HepG2 (cell line): ENCODE measurements around the gene SEC14L5. TPM values are rescaled to one million over a fixed set of nuclear protein-coding genes. Genes with fewer than 3 reads are reported as not detected.

Experiments
- ATAC-seq: fragments of 200-7000 bp; cut with Tn5 transposase; 3 replicates; pipeline ENCODE4 v1.9.1; 2020; ENCODE audit warnings: mild to moderate bottlenecking, moderate library complexity
- BruUV-seq: library from RNA; stranded (reverse); fragments of 400-500 nt; replicated peaks from 2 replicates; lab custom pipeline; 2021; lab: Mats Ljungman, UMichigan
- CTCF ChIA-PET: fragments of 300-600 bp; formaldehyde crosslinking; extraction: SDS; loops from one replicate; lab custom pipeline; 2021; ENCODE audit warnings: low total read pairs, inconsistent platforms, low intra/inter-chr PET ratio; lab: Yijun Ruan, JAX
- POLR2A ChIA-PET: fragments of 350-600 bp; sonication (Branson Sonifier 250); formaldehyde crosslinking; loops from one replicate; lab custom pipeline; 2020; ENCODE audit warnings: antibody characterized with exemption, inconsistent platforms; lab: Yijun Ruan, JAX
- DNase-seq: peaks from one replicate; pipeline ENCODE4 v3.0.0-alpha.2; 2015; ENCODE audit warnings: low spot score
- FAIRE-seq: peaks from 3 replicates; lab custom pipeline; 2011; peaks lifted over from hg19 to GRCh38; lab: Jason Lieb, UNC
- H2AFZ ChIP-seq: one replicate; pipeline ENCODE4 v1.6.1; 2011; ENCODE audit warnings: low read length, inconsistent platforms
- H3K27ac ChIP-seq: fragments of 300-600 bp; 3 replicates; pipeline ENCODE4 v1.8.0; 2011; ENCODE audit warnings: mixed run types, mild to moderate bottlenecking, mixed read lengths, low read length, inconsistent platforms; ENCODE audit not compliant: insufficient read depth; ENCODE audit errors: extremely low read length
- H3K27me3 ChIP-seq, 2 experiments: fragments of 200-600 bp in 1 of 2; 2 replicates in 1 of 2; 3 replicates in 1 of 2; pipeline versions ENCODE4 v1.6.0 to v1.8.0; 2011; ENCODE audit warnings: low read length in 2 of 2, mild to moderate bottlenecking in 2 of 2, moderate library complexity in 2 of 2, inconsistent platforms in 1 of 2; ENCODE audit not compliant: insufficient read depth in 2 of 2, control insufficient read depth in 1 of 2
- H3K36me3 ChIP-seq, 2 experiments: fragments of 200-600 bp in 1 of 2; replicated peaks in 1 of 2; 2 replicates in 1 of 2; 3 replicates in 1 of 2; pipeline versions ENCODE4 v1.5.1 to v1.8.0; 2011; ENCODE audit warnings: low read length in 2 of 2, inconsistent platforms in 1 of 2; ENCODE audit not compliant: insufficient read depth in 2 of 2, control insufficient read depth in 1 of 2
- H3K4me1 ChIP-seq: 2 replicates; pipeline ENCODE4 v1.5.1; 2012; ENCODE audit warnings: low read length, inconsistent platforms; ENCODE audit not compliant: insufficient read depth
- H3K4me2 ChIP-seq: 2 replicates; pipeline ENCODE4 v1.6.0; 2011; ENCODE audit warnings: low read depth, low read length, inconsistent platforms
- H3K4me3 ChIP-seq, 3 experiments: fragments of 200-600 bp in 1 of 3; sonication (generic), shearing (Covaris generic) in 1 of 3; replicated peaks in 1 of 3; 2 replicates each; pipeline ENCODE4 v1.5.1; 2011 to 2016; ENCODE audit warnings: low read length in 3 of 3, inconsistent platforms in 2 of 3, low read depth in 2 of 3, mild to moderate bottlenecking in 2 of 3, control low read depth in 1 of 3, mixed read lengths in 1 of 3; ENCODE audit not compliant: insufficient read depth in 1 of 3
- H3K79me2 ChIP-seq: one replicate; pipeline ENCODE4 v1.6.1; 2011; ENCODE audit warnings: low read length, inconsistent platforms; ENCODE audit not compliant: insufficient read depth
- H3K9ac ChIP-seq: 2 replicates; pipeline ENCODE4 v1.6.0; 2011; ENCODE audit warnings: mild to moderate bottlenecking, low read depth, low read length, inconsistent platforms; ENCODE audit not compliant: insufficient read depth
- H3K9me3 ChIP-seq: 2 replicates; pipeline ENCODE4 v1.5.1; 2012; ENCODE audit warnings: mild to moderate bottlenecking, low read length
- H4K20me1 ChIP-seq: 2 replicates; pipeline ENCODE4 v1.6.0; 2011; ENCODE audit warnings: inconsistent platforms, mild to moderate bottlenecking, low read length, moderate library complexity; ENCODE audit not compliant: insufficient read depth
- CREB1 ChIP-seq, 2 experiments: fragments of 450-650 bp in 1 of 2; IDR thresholded peaks; 2 replicates each; pipeline ENCODE4 v1.6.1; 2016 to 2017; ENCODE audit warnings: control low read depth in 1 of 2, mild to moderate bottlenecking in 1 of 2, missing compliant biosample characterization in 1 of 2, missing genetic modification characterization in 1 of 2
- MYNN ChIP-seq: sonication (generic); formaldehyde crosslinking; IDR thresholded peaks from 2 replicates; pipeline ENCODE4 v1.4.0; 2020; ENCODE audit warnings: mild to moderate bottlenecking, low read depth, missing genetic modification reagents
- SOX13 ChIP-seq, 3 experiments: fragments of 450-650 bp in 1 of 3; sonication (generic) in 1 of 3; formaldehyde crosslinking in 1 of 3; IDR thresholded peaks in 2 of 3; conservative IDR thresholded peaks in 1 of 3; 2 replicates each; pipeline versions ENCODE4 v1.5.0 to v1.6.1; 2016 to 2020; ENCODE audit warnings: antibody characterized with exemption in 1 of 3, mild to moderate bottlenecking in 1 of 3, missing compliant biosample characterization in 1 of 3, missing genetic modification reagents in 1 of 3, moderate library complexity in 1 of 3
- ZNF235 ChIP-seq: sonication (generic); formaldehyde crosslinking; IDR thresholded peaks from 2 replicates; pipeline ENCODE4 v1.8.1; 2023; ENCODE audit warnings: mild to moderate bottlenecking, missing genetic modification reagents, borderline replicate concordance
- WGBS: methylation state at CpG from one replicate; pipeline ENCODE4 v1.1.6; 2017; ENCODE audit warnings: low lambda C conversion rate; 5-methylcytosine and 5-hydroxymethylcytosine counted together
- in situ Hi-C: cut with HindIII; loops from 2 replicates; pipeline ENCODE4 v1.10.0; 2017; ENCODE audit warnings: low pct_unique_long_range_greater_than_20kb; ENCODE audit not compliant: extremely low pct_ligation_motif_present
- intact Hi-C: fragments of 100-400 bp; cut with micrococcal nuclease; formaldehyde crosslinking; loops from one replicate; pipeline ENCODE4 v1.10.0; 2022; ENCODE audit not compliant: unreplicated experiment
- polyA plus RNA-seq, 8 experiments: library from polyadenylated mRNA; depleted of rRNA in 3 of 8; stranded (reverse) in 7 of 8; unstranded in 1 of 8; fragments of >200 nt; fragmentation: Illumina TruSeq in 4 of 8; extraction: Trizol in 4 of 8; gene quantifications; 2 replicates each; pipeline versions ENCODE4 v1.2.1 to v1.2.3, GENCODE V29; 2011 to 2016; ENCODE audit warnings: low read depth in 4 of 8, missing spikeins in 1 of 8, mixed read lengths in 1 of 8; ENCODE audit not compliant: insufficient read depth in 1 of 8
- total RNA-seq, 5 experiments: library from RNA; depleted of rRNA; stranded (reverse); fragments of >200 nt; fragmentation: Illumina TruSeq; extraction: Trizol; gene quantifications; 2 replicates each; pipeline ENCODE4 v1.2.3, GENCODE V29; 2016; ENCODE audit warnings: low read depth in 1 of 5
- TF ChIP-seq, protein P1 (sequence below): sonication (generic); formaldehyde crosslinking; IDR thresholded peaks from 2 replicates; pipeline ENCODE4 v1.5.0; 2020; ENCODE audit warnings: mild to moderate bottlenecking, missing genetic modification reagents, moderate library complexity
- TF ChIP-seq, protein P2 (sequence below): sonication (generic); formaldehyde crosslinking; IDR thresholded peaks from 2 replicates; pipeline ENCODE4 v1.4.0; 2020; ENCODE audit warnings: missing genetic modification reagents
- TF ChIP-seq, protein P3 (sequence below), 2 experiments: sonication (generic) in 1 of 2; formaldehyde crosslinking in 1 of 2; IDR thresholded peaks; 2 replicates each; pipeline versions ENCODE4 v1.4.0 to v1.6.1; 2016 to 2020; ENCODE audit warnings: borderline replicate concordance in 1 of 2, low read depth in 1 of 2, mild to moderate bottlenecking in 1 of 2, missing genetic modification reagents in 1 of 2

The SEC14L5 gene
- total and polyA plus RNA-seq, 2 of the 13 experiments (the other 11 are each of a cell fraction or from before 2014, with no cell fraction given): 0.40 to 0.42 TPM

DNA sequence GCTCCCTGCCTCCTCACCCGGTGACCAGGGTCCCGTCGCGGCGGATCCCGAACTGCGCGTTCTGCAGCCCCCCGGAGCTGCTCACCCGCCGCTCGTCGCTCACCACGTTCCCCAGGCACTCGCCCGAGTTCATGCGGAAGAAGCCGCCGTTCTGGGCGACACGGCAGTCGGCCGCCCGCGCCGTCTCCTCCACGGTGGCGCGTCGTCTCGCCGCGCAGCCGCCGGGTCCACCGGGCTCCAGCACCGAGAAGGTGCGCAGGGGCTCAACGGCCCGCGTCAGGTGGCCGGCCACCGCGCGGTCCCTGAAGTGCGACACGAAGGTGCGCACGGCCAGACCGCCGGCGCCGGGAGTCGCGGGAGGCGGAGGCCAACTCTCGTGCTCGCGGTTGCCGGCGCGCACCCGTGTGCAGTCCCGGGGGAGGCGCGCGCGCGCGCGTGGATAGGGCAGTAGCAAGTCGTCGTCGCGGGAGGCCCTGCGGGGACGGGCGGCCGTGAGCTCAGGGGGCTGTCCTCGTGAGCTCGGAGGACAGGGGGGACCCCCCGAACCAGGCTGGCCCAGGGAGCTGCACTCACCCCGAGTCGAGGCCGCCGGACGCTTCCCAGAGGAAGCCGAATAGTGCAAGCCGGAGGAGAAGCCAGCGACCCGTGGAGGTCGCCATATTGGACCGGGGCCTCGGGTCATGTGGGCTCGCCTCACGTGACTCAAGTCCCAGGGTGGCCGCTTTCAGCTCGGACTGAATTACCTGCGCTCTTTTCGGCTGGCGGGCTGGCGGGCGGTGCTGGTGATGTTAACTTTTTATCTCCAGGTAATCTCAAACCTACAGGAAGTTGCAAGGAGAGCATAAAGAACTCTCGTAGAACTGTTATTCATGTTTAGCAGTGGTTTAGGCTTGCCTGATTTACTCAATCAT is 75.4 kb downstream of the SEC14L5 start, which contains the start of gene NAGPA (continued):
- TF ChIP-seq, protein P1, sequence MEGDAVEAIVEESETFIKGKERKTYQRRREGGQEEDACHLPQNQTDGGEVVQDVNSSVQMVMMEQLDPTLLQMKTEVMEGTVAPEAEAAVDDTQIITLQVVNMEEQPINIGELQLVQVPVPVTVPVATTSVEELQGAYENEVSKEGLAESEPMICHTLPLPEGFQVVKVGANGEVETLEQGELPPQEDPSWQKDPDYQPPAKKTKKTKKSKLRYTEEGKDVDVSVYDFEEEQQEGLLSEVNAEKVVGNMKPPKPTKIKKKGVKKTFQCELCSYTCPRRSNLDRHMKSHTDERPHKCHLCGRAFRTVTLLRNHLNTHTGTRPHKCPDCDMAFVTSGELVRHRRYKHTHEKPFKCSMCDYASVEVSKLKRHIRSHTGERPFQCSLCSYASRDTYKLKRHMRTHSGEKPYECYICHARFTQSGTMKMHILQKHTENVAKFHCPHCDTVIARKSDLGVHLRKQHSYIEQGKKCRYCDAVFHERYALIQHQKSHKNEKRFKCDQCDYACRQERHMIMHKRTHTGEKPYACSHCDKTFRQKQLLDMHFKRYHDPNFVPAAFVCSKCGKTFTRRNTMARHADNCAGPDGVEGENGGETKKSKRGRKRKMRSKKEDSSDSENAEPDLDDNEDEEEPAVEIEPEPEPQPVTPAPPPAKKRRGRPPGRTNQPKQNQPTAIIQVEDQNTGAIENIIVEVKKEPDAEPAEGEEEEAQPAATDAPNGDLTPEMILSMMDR (CRISPR knock-in tag): no peak
- TF ChIP-seq MYNN (CRISPR knock-in tag): peak; percentile 79

DNA sequence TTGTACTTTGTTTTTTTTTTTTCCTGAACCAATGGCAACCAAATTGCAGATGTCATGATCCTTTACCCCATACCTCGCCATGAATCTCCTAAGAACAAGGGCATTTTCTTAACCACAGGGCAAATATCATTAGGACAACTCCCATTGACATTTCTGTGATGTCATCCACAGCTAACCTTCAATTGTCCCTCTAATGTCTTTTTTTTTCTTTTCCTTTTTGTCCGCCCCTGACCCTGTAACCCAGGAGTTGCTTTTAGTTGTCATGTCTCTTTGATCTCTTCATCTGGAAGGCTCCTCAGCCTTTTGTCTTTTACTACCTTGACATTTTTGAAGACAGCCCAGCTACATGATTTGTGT is 76.0 kb downstream of the SEC14L5 start:
- Histone ChIP-seq H3K9ac (peak overlapping the region; percentile 94), H3K79me2 (peaks cover 14% of the 10 kb centered on the region), H3K27ac (peak overlapping the region; percentile 98), H3K4me1 (peaks cover 52% of the 10 kb centered on the region), H4K20me1 (no peaks in the 10 kb centered on the region), H3K4me3 (peak overlapping the region; percentile 77 to 91 (median 78)), H3K4me2 (peak overlapping the region; percentile 94), H3K36me3 (peaks cover 8 to 20% of the 10 kb centered on the region in 2 experiments; a peak in 4 of 5 replicates), H2AFZ (no peak overlapping the region), H3K27me3 (no peaks in the 10 kb centered on the region; a peak in 1 of 5 replicates), H3K9me3 (no peaks in the 10 kb centered on the region)
- BruUV-seq: TSS peak; percentile 81
- no peak for FAIRE-seq
- intact Hi-C loops (loop anchor here (2.0 kb wide), 1 partner anchor 63 kb away; the partner anchor contains the start of gene EEF2KMT), in situ Hi-C loops (no loop called here)
- DNase-seq: no peak
- POLR2A ChIA-PET: interaction anchor here (0.6 to 4.4 kb wide), 16 partner anchors 9 to 265 kb away, joined by 3 to 27 read pairs (median 4); partner anchors contain the start of genes ALG1, C16orf89, EEF2KMT and PPL
- CTCF ChIA-PET: no interaction called here
- ATAC-seq: no peak
- WGBS: 10% methylated on average over 2 of the region's 2 CpGs
- TF ChIP-seq, protein P2, sequence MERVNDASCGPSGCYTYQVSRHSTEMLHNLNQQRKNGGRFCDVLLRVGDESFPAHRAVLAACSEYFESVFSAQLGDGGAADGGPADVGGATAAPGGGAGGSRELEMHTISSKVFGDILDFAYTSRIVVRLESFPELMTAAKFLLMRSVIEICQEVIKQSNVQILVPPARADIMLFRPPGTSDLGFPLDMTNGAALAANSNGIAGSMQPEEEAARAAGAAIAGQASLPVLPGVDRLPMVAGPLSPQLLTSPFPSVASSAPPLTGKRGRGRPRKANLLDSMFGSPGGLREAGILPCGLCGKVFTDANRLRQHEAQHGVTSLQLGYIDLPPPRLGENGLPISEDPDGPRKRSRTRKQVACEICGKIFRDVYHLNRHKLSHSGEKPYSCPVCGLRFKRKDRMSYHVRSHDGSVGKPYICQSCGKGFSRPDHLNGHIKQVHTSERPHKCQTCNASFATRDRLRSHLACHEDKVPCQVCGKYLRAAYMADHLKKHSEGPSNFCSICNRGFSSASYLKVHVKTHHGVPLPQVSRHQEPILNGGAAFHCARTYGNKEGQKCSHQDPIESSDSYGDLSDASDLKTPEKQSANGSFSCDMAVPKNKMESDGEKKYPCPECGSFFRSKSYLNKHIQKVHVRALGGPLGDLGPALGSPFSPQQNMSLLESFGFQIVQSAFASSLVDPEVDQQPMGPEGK: no peak
- TF ChIP-seq SOX13 (IDR thresholded peaks at IDR 0.05) (no peak), SOX13 (CRISPR knock-in tag; conservative IDR thresholded peaks at IDR 0.05 in 1 of 2, IDR thresholded peaks at IDR 0.05 in 1 of 2) (no peak), ZNF235 (no peak), CREB1 (IDR thresholded peaks at IDR 0.05) (peak; percentile 74), CREB1 (CRISPR knock-in tag; IDR thresholded peaks at IDR 0.05) (no peak)
- TF ChIP-seq, protein P3, sequence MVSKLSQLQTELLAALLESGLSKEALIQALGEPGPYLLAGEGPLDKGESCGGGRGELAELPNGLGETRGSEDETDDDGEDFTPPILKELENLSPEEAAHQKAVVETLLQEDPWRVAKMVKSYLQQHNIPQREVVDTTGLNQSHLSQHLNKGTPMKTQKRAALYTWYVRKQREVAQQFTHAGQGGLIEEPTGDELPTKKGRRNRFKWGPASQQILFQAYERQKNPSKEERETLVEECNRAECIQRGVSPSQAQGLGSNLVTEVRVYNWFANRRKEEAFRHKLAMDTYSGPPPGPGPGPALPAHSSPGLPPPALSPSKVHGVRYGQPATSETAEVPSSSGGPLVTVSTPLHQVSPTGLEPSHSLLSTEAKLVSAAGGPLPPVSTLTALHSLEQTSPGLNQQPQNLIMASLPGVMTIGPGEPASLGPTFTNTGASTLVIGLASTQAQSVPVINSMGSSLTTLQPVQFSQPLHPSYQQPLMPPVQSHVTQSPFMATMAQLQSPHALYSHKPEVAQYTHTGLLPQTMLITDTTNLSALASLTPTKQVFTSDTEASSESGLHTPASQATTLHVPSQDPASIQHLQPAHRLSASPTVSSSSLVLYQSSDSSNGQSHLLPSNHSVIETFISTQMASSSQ (IDR thresholded peaks at IDR 0.05; ENCODE audit: low read depth): no peak
- TF ChIP-seq, protein P3 (CRISPR knock-in tag; IDR thresholded peaks at IDR 0.05; ENCODE audit: borderline replicate concordance): no peak
